ENCODE measurements around the gene MPDU1. TPM values are rescaled to one million over a fixed set of nuclear protein-coding genes. Genes with fewer than 3 reads are reported as not detected.

MPDU1 gene
- total and polyA plus RNA-seq, 10 of the 15 experiments (the other 5 are each of a cell fraction or from before 2014, with no cell fraction given) = 3.6 to 138 (median 78.9) TPM

DNA sequence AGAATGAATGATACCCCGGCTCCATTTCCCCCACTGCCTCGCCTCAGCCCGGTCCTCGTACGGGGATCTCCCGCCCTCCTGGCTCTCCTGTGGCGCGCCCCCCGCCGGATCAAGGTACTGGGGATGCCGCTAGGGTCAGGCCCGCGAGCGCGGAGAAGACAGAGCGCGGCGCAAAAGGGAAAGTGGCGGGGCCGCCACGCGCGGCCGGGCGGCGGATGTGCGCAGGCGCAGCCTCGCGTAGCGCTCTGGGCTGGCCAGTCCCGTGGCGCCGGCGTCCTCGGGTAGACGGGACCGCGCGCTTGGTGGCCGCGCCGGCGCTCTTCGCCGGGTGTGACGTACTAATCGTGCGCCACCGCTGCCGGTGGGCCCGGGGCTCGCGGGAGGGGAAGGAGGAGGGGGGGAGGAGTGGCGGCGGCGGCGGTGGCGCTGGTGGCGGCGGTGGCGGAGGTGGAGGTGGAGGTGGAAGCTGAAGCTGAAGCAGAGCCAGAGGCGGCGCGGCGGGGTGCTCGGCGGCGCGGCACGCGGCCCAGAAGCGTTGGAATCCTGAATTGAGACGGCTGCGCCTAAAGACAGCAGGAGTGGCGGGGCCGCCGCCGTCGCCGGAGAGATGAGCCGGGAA, 22.0 kb upstream of the MPDU1 start, which contains the start of gene SENP3 (continued):
- TF ChIP-seq, protein P1, sequence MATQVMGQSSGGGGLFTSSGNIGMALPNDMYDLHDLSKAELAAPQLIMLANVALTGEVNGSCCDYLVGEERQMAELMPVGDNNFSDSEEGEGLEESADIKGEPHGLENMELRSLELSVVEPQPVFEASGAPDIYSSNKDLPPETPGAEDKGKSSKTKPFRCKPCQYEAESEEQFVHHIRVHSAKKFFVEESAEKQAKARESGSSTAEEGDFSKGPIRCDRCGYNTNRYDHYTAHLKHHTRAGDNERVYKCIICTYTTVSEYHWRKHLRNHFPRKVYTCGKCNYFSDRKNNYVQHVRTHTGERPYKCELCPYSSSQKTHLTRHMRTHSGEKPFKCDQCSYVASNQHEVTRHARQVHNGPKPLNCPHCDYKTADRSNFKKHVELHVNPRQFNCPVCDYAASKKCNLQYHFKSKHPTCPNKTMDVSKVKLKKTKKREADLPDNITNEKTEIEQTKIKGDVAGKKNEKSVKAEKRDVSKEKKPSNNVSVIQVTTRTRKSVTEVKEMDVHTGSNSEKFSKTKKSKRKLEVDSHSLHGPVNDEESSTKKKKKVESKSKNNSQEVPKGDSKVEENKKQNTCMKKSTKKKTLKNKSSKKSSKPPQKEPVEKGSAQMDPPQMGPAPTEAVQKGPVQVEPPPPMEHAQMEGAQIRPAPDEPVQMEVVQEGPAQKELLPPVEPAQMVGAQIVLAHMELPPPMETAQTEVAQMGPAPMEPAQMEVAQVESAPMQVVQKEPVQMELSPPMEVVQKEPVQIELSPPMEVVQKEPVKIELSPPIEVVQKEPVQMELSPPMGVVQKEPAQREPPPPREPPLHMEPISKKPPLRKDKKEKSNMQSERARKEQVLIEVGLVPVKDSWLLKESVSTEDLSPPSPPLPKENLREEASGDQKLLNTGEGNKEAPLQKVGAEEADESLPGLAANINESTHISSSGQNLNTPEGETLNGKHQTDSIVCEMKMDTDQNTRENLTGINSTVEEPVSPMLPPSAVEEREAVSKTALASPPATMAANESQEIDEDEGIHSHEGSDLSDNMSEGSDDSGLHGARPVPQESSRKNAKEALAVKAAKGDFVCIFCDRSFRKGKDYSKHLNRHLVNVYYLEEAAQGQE (IDR thresholded peaks at IDR 0.05; ENCODE audit: low read depth, low read length) = no peak
- TF ChIP-seq SP1 (IDR thresholded peaks at IDR 0.05; ENCODE audit: low read depth, low read length) = no peak
- no peak for TF ChIP-seq STAT1 (conservative IDR thresholded peaks at IDR 0.05)
- TF ChIP-seq IKZF1 (conservative IDR thresholded peaks at IDR 0.05) = peak; percentile 74
- TF ChIP-seq, protein P2, sequence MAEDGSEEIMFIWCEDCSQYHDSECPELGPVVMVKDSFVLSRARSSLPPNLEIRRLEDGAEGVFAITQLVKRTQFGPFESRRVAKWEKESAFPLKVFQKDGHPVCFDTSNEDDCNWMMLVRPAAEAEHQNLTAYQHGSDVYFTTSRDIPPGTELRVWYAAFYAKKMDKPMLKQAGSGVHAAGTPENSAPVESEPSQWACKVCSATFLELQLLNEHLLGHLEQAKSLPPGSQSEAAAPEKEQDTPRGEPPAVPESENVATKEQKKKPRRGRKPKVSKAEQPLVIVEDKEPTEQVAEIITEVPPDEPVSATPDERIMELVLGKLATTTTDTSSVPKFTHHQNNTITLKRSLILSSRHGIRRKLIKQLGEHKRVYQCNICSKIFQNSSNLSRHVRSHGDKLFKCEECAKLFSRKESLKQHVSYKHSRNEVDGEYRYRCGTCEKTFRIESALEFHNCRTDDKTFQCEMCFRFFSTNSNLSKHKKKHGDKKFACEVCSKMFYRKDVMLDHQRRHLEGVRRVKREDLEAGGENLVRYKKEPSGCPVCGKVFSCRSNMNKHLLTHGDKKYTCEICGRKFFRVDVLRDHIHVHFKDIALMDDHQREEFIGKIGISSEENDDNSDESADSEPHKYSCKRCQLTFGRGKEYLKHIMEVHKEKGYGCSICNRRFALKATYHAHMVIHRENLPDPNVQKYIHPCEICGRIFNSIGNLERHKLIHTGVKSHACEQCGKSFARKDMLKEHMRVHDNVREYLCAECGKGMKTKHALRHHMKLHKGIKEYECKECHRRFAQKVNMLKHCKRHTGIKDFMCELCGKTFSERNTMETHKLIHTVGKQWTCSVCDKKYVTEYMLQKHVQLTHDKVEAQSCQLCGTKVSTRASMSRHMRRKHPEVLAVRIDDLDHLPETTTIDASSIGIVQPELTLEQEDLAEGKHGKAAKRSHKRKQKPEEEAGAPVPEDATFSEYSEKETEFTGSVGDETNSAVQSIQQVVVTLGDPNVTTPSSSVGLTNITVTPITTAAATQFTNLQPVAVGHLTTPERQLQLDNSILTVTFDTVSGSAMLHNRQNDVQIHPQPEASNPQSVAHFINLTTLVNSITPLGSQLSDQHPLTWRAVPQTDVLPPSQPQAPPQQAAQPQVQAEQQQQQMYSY (CRISPR knock-in tag; IDR thresholded peaks at IDR 0.05) = no peak
- no peak for TF ChIP-seq ATF7 (IDR thresholded peaks at IDR 0.05; ENCODE audit: low read depth)
- peak; percentile 98 for TF ChIP-seq CREM (IDR thresholded peaks at IDR 0.05; ENCODE audit: low read depth)
- no peak for TF ChIP-seq TCF7 (IDR thresholded peaks at IDR 0.05; ENCODE audit: borderline replicate concordance)
- TF ChIP-seq, protein P3, sequence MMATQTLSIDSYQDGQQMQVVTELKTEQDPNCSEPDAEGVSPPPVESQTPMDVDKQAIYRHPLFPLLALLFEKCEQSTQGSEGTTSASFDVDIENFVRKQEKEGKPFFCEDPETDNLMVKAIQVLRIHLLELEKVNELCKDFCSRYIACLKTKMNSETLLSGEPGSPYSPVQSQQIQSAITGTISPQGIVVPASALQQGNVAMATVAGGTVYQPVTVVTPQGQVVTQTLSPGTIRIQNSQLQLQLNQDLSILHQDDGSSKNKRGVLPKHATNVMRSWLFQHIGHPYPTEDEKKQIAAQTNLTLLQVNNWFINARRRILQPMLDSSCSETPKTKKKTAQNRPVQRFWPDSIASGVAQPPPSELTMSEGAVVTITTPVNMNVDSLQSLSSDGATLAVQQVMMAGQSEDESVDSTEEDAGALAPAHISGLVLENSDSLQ (IDR thresholded peaks at IDR 0.05) = no peak
- no peak for TF ChIP-seq NFIC (IDR thresholded peaks at IDR 0.05; ENCODE audit: low read depth, low read length)
- no peak for TF ChIP-seq ZBED1 (IDR thresholded peaks at IDR 0.05; ENCODE audit: borderline replicate concordance)
- no peak for TF ChIP-seq TCF12 (IDR thresholded peaks at IDR 0.05; ENCODE audit: low read depth, low read length)
- TF ChIP-seq, protein P4, sequence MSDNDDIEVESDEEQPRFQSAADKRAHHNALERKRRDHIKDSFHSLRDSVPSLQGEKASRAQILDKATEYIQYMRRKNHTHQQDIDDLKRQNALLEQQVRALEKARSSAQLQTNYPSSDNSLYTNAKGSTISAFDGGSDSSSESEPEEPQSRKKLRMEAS (IDR thresholded peaks at IDR 0.05; ENCODE audit: low read depth, low read length) = peak; percentile 13; the same call in 1 of the 2 replicates
- TF ChIP-seq CHD4 (IDR thresholded peaks at IDR 0.05) = no peak
- no peak for TF ChIP-seq POU2F2 (IDR thresholded peaks at IDR 0.05; ENCODE audit: borderline replicate concordance, low read depth, low read length)
- TF ChIP-seq NR2C2 (IDR thresholded peaks at IDR 0.05; ENCODE audit: borderline replicate concordance, control insufficient read depth, insufficient read length, low read depth) = no peak
- TF ChIP-seq ZNF622 (IDR thresholded peaks at IDR 0.05) = no peak
- no peak for TF ChIP-seq ZNF207 (IDR thresholded peaks at IDR 0.05; ENCODE audit: borderline replicate concordance)
- no peak for TF ChIP-seq ESRRA (IDR thresholded peaks at IDR 0.05; ENCODE audit: low read length)
- TF ChIP-seq CEBPB (IDR thresholded peaks at IDR 0.05; ENCODE audit: borderline replicate concordance in 1 of 2, low read depth in 2 of 2, low read length in 2 of 2) = no peak
- TF ChIP-seq FOXM1 (IDR thresholded peaks at IDR 0.05; ENCODE audit: low read depth, low read length) = no peak
- no peak for TF ChIP-seq CHD1 (IDR thresholded peaks at IDR 0.05; ENCODE audit: low read depth, low read length)
- no peak for TF ChIP-seq RAD21 (IDR thresholded peaks at IDR 0.05; ENCODE audit: insufficient read depth, low read depth, low read length)
- TF ChIP-seq POLR2AphosphoS2 (IDR thresholded peaks at IDR 0.05; ENCODE audit: low read depth, low read length) = peak; percentile 68; the same call in 1 of the 2 replicates
- no peak for TF ChIP-seq ZSCAN29 (IDR thresholded peaks at IDR 0.05)

Data from GM12878 (cell line).